Stimulated activated CD8-positive, alpha-beta memory T cell treated with anti-CD3 and anti-CD28 coated beads, Interleukin-7, amount 100 ng/mL, for 24 hours (primary cell): ENCODE data around the gene STAT1.
A peak's percentile ranks its signal among the peaks of the same experiment; 100 is the strongest.

ENCODE experiments used
- DNase-seq: peaks from one replicate; pipeline ENCODE4 v3.0.0-alpha.2; 2020; ENCODE audit warnings: low read depth

The STAT1 gene

GRCh38 chr2:191013932-191014652, at the start of gene STAT1:
STAT1 (minus strand) TSS chr2:191014171; CDS start chr2:191010003, 4,168 bp downstream.
- peak; percentile 91 for DNase-seq

GRCh38 chr2:191063584-191063983, 49.6 kb upstream of the STAT1 start:
- DNase-seq, result no peak

- DNase-seq, result no peak
These were observed 47.5 kb upstream of the STAT1 start for GRCh38 chr2:191061381-191061980.

- DNase-seq, result no peak
These were observed 45.3 kb upstream of the STAT1 start for GRCh38 chr2:191059308-191059707.

- DNase-seq, result no peak
These were observed 42.3 kb upstream of the STAT1 start for GRCh38 chr2:191056228-191056627.

- DNase-seq, result no peak
These were observed 39.3 kb upstream of the STAT1 start for GRCh38 chr2:191053256-191053655.

- no peak for DNase-seq
These were observed 38.1 kb upstream of the STAT1 start for GRCh38 chr2:191051825-191052778.

GRCh38 chr2:191051177-191051576, 37.2 kb upstream of the STAT1 start:
- no peak for DNase-seq

GRCh38 chr2:191050640-191050987, 36.6 kb upstream of the STAT1 start:
- DNase-seq, result no peak

GRCh38 chr2:191049728-191050639, 36.0 kb upstream of the STAT1 start:
- DNase-seq, result no peak

GRCh38 chr2:191048073-191048472, 34.1 kb upstream of the STAT1 start:
- no peak for DNase-seq

GRCh38 chr2:191045141-191045540, 31.2 kb upstream of the STAT1 start:
- no peak for DNase-seq

GRCh38 chr2:191043438-191043837, 29.5 kb upstream of the STAT1 start:
- DNase-seq, result no peak

GRCh38 chr2:191041418-191042161, 27.6 kb upstream of the STAT1 start:
- DNase-seq, result no peak

GRCh38 chr2:191039616-191040015, 25.6 kb upstream of the STAT1 start:
- no peak for DNase-seq

GRCh38 chr2:191038741-191039140, 24.8 kb upstream of the STAT1 start:
- no peak for DNase-seq

- no peak for DNase-seq
These were observed 24.3 kb upstream of the STAT1 start for GRCh38 chr2:191038241-191038725.

- DNase-seq, result no peak
These were observed 23.4 kb upstream of the STAT1 start for GRCh38 chr2:191037351-191037750.

- DNase-seq, result no peak
These were observed 22.4 kb upstream of the STAT1 start for GRCh38 chr2:191036363-191036762.

GRCh38 chr2:191032588-191033429, 18.8 kb upstream of the STAT1 start:
- no peak for DNase-seq
